WTC11 (cell line): Measurements from ENCODE around the gene ARHGAP32. TPM values are rescaled to one million over a fixed set of nuclear protein-coding genes. Genes with fewer than 3 reads are reported as not detected.
A peak's percentile ranks its signal among the peaks of the same experiment; 100 is the strongest.

ENCODE experiments used
- ATAC-seq: fragments of 200-7000 bp; cut with Tn5 transposase; 2 replicates; pipeline ENCODE4 v1.10.0; 2021; ENCODE audit warnings: mild to moderate bottlenecking, moderate library complexity
- Bru-seq: library from RNA; stranded (reverse); fragments of 400-500 nt; gene quantifications from one replicate; lab custom pipeline; 2021; lab: Mats Ljungman, UMichigan
- CTCF ChIA-PET: fragments of 300-600 bp; sonication (Branson Sonifier 250); formaldehyde crosslinking; loops from one replicate; lab custom pipeline; 2021; ENCODE audit warnings: antibody characterized with exemption; lab: Charles Lee
- POLR2A ChIA-PET: fragments of 350-600 bp; sonication (Branson Sonifier 250); formaldehyde crosslinking; loops from one replicate; lab custom pipeline; 2021; ENCODE audit warnings: antibody characterized with exemption; lab: Charles Lee
- DNase-seq: peaks from one replicate; pipeline ENCODE4 v3.0.0; 2021; ENCODE audit warnings: low spot score
- H3K27ac Mint-ChIP-seq: 2 replicates; pipeline ENCODE4 v1.8.0; 2021; ENCODE audit warnings: mixed read lengths
- H3K27me3 Mint-ChIP-seq: 2 replicates; pipeline ENCODE4 v1.8.0; 2021; ENCODE audit warnings: low read depth, mild to moderate bottlenecking, moderate library complexity, mixed read lengths
- H3K36me3 Mint-ChIP-seq: 2 replicates; pipeline ENCODE4 v1.8.0; 2021; ENCODE audit warnings: mixed read lengths
- H3K4me1 Mint-ChIP-seq: 2 replicates; pipeline ENCODE4 v1.8.0; 2022; ENCODE audit warnings: mixed read lengths
- H3K4me3 Mint-ChIP-seq: 2 replicates; pipeline ENCODE4 v1.8.0; 2021; ENCODE audit warnings: mild to moderate bottlenecking, moderate library complexity, mixed read lengths
- H3K9me3 Mint-ChIP-seq: 2 replicates; pipeline ENCODE4 v1.8.0; 2021; ENCODE audit warnings: mixed read lengths
- EMX1 ChIP-seq: fragments of 250-450 bp; sonication (Bioruptor Pico); IDR thresholded peaks from 2 replicates; pipeline ENCODE4 v1.8.0; 2021; ENCODE audit warnings: mild to moderate bottlenecking
- JAZF1 ChIP-seq: fragments of 250-450 bp; sonication (Bioruptor Pico); IDR thresholded peaks from 2 replicates; pipeline ENCODE4 v1.9.0; 2021; ENCODE audit warnings: moderate library complexity, mild to moderate bottlenecking, inconsistent platforms
- JUN ChIP-seq: sonication (generic); formaldehyde crosslinking; IDR thresholded peaks from 2 replicates; pipeline ENCODE4 v1.8.0; 2023; ENCODE audit warnings: mild to moderate bottlenecking, missing genetic modification reagents
- NFATC4 ChIP-seq: fragments of 250-450 bp; sonication (Bioruptor Pico); IDR thresholded peaks from 2 replicates; pipeline ENCODE4 v1.9.0; 2021; ENCODE audit warnings: mild to moderate bottlenecking
- NFE2L1 ChIP-seq: sonication (generic); formaldehyde crosslinking; IDR thresholded peaks from 2 replicates; pipeline ENCODE4 v1.8.1; 2023; ENCODE audit warnings: missing genetic modification reagents
- NFYB ChIP-seq: sonication (generic); formaldehyde crosslinking; conservative IDR thresholded peaks from 2 replicates; pipeline ENCODE4 v1.8.0; 2022; ENCODE audit warnings: low read depth, missing genetic modification reagents
- OVOL2 ChIP-seq: fragments of 250-450 bp; sonication (Bioruptor Pico); IDR thresholded peaks from 2 replicates; pipeline ENCODE4 v1.9.0; 2021; ENCODE audit warnings: mild to moderate bottlenecking, borderline replicate concordance
- RELA ChIP-seq: sonication (generic); formaldehyde crosslinking; IDR thresholded peaks from 2 replicates; pipeline ENCODE4 v1.8.1; 2022; ENCODE audit warnings: missing genetic modification reagents, mild to moderate bottlenecking, borderline replicate concordance
- ZNF232 ChIP-seq: sonication (generic); formaldehyde crosslinking; IDR thresholded peaks from 2 replicates; pipeline ENCODE4 v1.8.0; 2022; ENCODE audit warnings: mild to moderate bottlenecking, missing genetic modification reagents
- long read RNA-seq, 3 experiments: library from RNA in 1 of 3; library from capped mRNA in 1 of 3; library from polyadenylated mRNA in 1 of 3; unstranded in 2 of 3; stranded (forward) in 1 of 3; transcript quantifications; one replicate each; pipeline ENCODE4 v2.0.0, GENCODE V29; 2021
- total RNA-seq: library from RNA; stranded (reverse); gene quantifications from 3 replicates; pipeline ENCODE4 v1.2.3, GENCODE V29; 2021
- TF ChIP-seq, protein P1 (sequence below): fragments of 250-450 bp; sonication (Bioruptor Pico); IDR thresholded peaks from 2 replicates; pipeline ENCODE4 v1.8.0; 2021; ENCODE audit warnings: mild to moderate bottlenecking
- TF ChIP-seq, protein P2 (sequence below): sonication (generic); formaldehyde crosslinking; IDR thresholded peaks from 2 replicates; pipeline ENCODE4 v1.8.1; 2023; ENCODE audit warnings: mild to moderate bottlenecking, moderate library complexity, missing genetic modification reagents
- TF ChIP-seq, protein P3 (sequence below): fragments of 200-600 bp; IDR thresholded peaks from 2 replicates; pipeline ENCODE4 v1.8.0; 2022; ENCODE audit warnings: antibody characterized with exemption
- TF ChIP-seq, protein P4 (sequence below): sonication (generic); formaldehyde crosslinking; IDR thresholded peaks from 2 replicates; pipeline ENCODE4 v1.8.0; 2022; ENCODE audit warnings: missing genetic modification reagents
- TF ChIP-seq, protein P5 (sequence below): fragments of 250-450 bp; sonication (Bioruptor Pico); conservative IDR thresholded peaks from 2 replicates; pipeline ENCODE4 v1.9.0; 2021; ENCODE audit warnings: mild to moderate bottlenecking
- TF ChIP-seq, protein P6 (sequence below): sonication (generic); formaldehyde crosslinking; IDR thresholded peaks from 2 replicates; pipeline ENCODE4 v1.8.0; 2023; ENCODE audit warnings: missing genetic modification reagents, mild to moderate bottlenecking, borderline replicate concordance

Gene ARHGAP32
- total RNA-seq, result 22.6 to 25.6 TPM (median 25.3 TPM) in 3 replicates
- percentile 70 among the genes with signal in this experiment for Bru-seq, nascent RNA
- long read RNA-seq, experiment 1, partial matches to known transcripts, result 5 of 53 reads
- long read RNA-seq, experiment 1, other reads (novel, unspliced or antisense), result 48 of 53 reads
- long read RNA-seq, experiment 2, partial matches to known transcripts, result 4 of 19 reads
- long read RNA-seq, experiment 2, other reads (novel, unspliced or antisense), result 15 of 19 reads
- long read RNA-seq, experiment 3, result 0 reads

DNA sequence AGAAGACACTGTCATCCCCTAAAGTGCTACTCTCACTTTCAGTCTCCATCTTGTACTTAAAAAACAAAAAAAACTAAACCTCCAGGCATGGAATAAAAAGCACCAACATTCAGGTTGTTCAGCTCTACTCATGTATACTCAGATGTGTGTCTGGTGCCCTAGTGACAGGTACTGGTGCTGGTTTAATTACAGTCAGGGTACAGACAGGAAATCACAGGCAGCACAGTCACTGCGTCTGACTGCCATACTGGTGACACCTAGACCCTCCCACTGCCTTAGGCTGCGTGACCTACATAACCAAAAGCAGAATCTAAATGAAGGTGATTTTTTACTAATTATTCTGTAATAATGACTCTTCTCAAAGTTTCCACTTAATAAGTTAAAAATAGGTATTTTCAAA is at the start of gene ARHGAP32:
Gene ARHGAP32 (minus strand): TSS at position 176 of the 400 bp plus-strand sequence. CDS start 127 bp downstream, at position 49.
- Mint-ChIP-seq H3K27ac (no peak within 1 kb of the TSS), H3K4me1 (peaks cover 14% of the 10 kb centered on the region), H3K36me3 (peaks cover under 1% of the 10 kb centered on the region), H3K9me3 (peaks cover 8% of the 10 kb centered on the region), H3K4me3 (no peak within 1 kb of the TSS), H3K27me3 (no peaks in the 10 kb centered on the region)
- DNase-seq, result no peak
- TF ChIP-seq ZNF232 (no peak), JAZF1 (CRISPR knock-in tag) (no peak), OVOL2 (CRISPR knock-in tag) (no peak), JUN (CRISPR knock-in tag) (no peak), EMX1 (CRISPR knock-in tag) (no peak), NFATC4 (CRISPR knock-in tag) (no peak)
- TF ChIP-seq, protein P1, sequence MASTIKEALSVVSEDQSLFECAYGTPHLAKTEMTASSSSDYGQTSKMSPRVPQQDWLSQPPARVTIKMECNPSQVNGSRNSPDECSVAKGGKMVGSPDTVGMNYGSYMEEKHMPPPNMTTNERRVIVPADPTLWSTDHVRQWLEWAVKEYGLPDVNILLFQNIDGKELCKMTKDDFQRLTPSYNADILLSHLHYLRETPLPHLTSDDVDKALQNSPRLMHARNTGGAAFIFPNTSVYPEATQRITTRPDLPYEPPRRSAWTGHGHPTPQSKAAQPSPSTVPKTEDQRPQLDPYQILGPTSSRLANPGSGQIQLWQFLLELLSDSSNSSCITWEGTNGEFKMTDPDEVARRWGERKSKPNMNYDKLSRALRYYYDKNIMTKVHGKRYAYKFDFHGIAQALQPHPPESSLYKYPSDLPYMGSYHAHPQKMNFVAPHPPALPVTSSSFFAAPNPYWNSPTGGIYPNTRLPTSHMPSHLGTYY (CRISPR knock-in tag), result no peak
- TF ChIP-seq, protein P2, sequence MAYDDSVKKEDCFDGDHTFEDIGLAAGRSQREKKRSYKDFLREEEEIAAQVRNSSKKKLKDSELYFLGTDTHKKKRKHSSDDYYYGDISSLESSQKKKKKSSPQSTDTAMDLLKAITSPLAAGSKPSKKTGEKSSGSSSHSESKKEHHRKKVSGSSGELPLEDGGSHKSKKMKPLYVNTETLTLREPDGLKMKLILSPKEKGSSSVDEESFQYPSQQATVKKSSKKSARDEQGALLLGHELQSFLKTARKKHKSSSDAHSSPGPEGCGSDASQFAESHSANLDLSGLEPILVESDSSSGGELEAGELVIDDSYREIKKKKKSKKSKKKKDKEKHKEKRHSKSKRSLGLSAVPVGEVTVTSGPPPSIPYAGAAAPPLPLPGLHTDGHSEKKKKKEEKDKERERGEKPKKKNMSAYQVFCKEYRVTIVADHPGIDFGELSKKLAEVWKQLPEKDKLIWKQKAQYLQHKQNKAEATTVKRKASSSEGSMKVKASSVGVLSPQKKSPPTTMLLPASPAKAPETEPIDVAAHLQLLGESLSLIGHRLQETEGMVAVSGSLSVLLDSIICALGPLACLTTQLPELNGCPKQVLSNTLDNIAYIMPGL (CRISPR knock-in tag), result no peak
- TF ChIP-seq, protein P3, sequence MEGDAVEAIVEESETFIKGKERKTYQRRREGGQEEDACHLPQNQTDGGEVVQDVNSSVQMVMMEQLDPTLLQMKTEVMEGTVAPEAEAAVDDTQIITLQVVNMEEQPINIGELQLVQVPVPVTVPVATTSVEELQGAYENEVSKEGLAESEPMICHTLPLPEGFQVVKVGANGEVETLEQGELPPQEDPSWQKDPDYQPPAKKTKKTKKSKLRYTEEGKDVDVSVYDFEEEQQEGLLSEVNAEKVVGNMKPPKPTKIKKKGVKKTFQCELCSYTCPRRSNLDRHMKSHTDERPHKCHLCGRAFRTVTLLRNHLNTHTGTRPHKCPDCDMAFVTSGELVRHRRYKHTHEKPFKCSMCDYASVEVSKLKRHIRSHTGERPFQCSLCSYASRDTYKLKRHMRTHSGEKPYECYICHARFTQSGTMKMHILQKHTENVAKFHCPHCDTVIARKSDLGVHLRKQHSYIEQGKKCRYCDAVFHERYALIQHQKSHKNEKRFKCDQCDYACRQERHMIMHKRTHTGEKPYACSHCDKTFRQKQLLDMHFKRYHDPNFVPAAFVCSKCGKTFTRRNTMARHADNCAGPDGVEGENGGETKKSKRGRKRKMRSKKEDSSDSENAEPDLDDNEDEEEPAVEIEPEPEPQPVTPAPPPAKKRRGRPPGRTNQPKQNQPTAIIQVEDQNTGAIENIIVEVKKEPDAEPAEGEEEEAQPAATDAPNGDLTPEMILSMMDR, result no peak
- TF ChIP-seq, protein P4, sequence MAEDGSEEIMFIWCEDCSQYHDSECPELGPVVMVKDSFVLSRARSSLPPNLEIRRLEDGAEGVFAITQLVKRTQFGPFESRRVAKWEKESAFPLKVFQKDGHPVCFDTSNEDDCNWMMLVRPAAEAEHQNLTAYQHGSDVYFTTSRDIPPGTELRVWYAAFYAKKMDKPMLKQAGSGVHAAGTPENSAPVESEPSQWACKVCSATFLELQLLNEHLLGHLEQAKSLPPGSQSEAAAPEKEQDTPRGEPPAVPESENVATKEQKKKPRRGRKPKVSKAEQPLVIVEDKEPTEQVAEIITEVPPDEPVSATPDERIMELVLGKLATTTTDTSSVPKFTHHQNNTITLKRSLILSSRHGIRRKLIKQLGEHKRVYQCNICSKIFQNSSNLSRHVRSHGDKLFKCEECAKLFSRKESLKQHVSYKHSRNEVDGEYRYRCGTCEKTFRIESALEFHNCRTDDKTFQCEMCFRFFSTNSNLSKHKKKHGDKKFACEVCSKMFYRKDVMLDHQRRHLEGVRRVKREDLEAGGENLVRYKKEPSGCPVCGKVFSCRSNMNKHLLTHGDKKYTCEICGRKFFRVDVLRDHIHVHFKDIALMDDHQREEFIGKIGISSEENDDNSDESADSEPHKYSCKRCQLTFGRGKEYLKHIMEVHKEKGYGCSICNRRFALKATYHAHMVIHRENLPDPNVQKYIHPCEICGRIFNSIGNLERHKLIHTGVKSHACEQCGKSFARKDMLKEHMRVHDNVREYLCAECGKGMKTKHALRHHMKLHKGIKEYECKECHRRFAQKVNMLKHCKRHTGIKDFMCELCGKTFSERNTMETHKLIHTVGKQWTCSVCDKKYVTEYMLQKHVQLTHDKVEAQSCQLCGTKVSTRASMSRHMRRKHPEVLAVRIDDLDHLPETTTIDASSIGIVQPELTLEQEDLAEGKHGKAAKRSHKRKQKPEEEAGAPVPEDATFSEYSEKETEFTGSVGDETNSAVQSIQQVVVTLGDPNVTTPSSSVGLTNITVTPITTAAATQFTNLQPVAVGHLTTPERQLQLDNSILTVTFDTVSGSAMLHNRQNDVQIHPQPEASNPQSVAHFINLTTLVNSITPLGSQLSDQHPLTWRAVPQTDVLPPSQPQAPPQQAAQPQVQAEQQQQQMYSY, result no peak
- TF ChIP-seq, protein P5, sequence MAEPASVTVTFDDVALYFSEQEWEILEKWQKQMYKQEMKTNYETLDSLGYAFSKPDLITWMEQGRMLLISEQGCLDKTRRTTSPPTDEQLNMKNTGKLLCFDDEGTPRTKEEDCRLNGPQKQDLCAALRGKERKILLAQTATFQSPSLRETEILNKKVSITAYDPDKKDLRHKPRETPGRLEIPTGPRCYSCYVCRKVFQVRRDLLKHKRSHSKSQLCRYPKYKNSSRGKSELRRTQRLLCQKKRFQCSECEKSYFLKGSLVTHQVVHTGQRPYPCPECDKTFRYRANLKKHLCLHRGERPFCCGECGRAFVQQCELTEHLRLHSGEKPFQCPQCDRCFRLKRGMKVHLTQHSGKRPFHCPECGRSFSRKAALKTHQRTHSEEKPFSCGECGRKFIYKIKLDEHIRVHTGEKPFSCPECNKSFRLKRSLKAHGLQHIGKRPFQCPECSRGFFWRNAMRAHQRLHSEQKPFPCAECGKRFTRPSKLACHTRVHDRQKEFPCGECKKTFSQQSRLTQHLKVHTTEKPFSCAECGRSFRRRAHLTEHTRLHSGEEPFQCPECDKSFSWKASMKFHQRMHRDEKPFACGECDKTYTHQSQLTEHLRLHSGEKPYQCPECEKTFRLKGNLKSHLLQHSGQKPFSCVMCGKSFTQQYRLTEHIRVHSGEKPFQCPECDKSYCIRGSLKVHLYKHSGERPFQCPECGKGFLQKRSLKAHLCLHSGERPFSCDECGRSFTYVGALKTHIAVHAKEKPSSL (CRISPR knock-in tag), result no peak
- ChIA-PET CTCF (no interaction called here), POLR2A (no interaction called here)
- peak; percentile 74 for ATAC-seq

DNA sequence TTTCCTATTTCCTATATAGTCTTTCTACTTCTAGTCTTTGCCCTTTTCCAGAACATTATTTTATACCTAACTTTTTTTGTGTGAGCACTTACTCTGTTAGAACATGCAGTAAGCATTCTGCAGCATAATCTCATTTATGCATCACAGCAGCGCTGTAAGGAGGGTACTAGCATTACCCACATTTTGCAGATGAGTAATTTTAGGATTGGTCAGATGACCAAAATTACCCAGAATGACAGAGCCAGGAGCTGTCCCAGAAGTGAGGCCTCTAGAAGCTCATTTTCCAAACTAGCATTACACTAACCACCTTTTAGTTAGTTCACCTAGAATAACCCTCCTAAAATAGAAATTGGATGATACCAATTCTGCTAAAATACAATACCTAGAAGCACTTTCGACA is 47.1 kb upstream of the ARHGAP32 start:
- peaks cover 5% of the 10 kb centered on the region; the same call in 1 of the 2 replicates for H3K4me1 Mint-ChIP-seq
- no peaks in the 10 kb centered on the region for H3K27me3 Mint-ChIP-seq
- no peak overlapping the region for H3K4me3 Mint-ChIP-seq
- ChIA-PET POLR2A (no interaction called here), CTCF (no interaction called here)
- no peak overlapping the region for H3K27ac Mint-ChIP-seq
- DNase-seq, result no peak
- H3K9me3 Mint-ChIP-seq, result peaks cover 7% of the 10 kb centered on the region
- no peaks in the 10 kb centered on the region; the same call in 1 of the 2 replicates for H3K36me3 Mint-ChIP-seq
- TF ChIP-seq, protein P1 (CRISPR knock-in tag), result no peak
- no peak for TF ChIP-seq NFE2L1 (CRISPR knock-in tag)
- TF ChIP-seq RELA (CRISPR knock-in tag), result no peak
- no peak for TF ChIP-seq NFYB (CRISPR knock-in tag)
- TF ChIP-seq, protein P6, sequence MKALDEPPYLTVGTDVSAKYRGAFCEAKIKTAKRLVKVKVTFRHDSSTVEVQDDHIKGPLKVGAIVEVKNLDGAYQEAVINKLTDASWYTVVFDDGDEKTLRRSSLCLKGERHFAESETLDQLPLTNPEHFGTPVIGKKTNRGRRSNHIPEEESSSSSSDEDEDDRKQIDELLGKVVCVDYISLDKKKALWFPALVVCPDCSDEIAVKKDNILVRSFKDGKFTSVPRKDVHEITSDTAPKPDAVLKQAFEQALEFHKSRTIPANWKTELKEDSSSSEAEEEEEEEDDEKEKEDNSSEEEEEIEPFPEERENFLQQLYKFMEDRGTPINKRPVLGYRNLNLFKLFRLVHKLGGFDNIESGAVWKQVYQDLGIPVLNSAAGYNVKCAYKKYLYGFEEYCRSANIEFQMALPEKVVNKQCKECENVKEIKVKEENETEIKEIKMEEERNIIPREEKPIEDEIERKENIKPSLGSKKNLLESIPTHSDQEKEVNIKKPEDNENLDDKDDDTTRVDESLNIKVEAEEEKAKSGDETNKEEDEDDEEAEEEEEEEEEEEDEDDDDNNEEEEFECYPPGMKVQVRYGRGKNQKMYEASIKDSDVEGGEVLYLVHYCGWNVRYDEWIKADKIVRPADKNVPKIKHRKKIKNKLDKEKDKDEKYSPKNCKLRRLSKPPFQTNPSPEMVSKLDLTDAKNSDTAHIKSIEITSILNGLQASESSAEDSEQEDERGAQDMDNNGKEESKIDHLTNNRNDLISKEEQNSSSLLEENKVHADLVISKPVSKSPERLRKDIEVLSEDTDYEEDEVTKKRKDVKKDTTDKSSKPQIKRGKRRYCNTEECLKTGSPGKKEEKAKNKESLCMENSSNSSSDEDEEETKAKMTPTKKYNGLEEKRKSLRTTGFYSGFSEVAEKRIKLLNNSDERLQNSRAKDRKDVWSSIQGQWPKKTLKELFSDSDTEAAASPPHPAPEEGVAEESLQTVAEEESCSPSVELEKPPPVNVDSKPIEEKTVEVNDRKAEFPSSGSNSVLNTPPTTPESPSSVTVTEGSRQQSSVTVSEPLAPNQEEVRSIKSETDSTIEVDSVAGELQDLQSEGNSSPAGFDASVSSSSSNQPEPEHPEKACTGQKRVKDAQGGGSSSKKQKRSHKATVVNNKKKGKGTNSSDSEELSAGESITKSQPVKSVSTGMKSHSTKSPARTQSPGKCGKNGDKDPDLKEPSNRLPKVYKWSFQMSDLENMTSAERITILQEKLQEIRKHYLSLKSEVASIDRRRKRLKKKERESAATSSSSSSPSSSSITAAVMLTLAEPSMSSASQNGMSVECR, result no peak
- ATAC-seq, result no peak
